RWPE1 (cell line): ENCODE results near the gene UGCG.
"Not testable (repeated sequence)": the region's sequence is repeated elsewhere in the genome, so short reads cannot be mapped to it uniquely, and the experiment has no call there.

Source experiments
- CTCF ChIA-PET: fragments of 350-600 bp; sonication (Branson Sonifier 250); formaldehyde crosslinking; extraction: SDS; loops from one replicate; lab custom pipeline; 2021; lab: Yijun Ruan, JAX
- POLR2A ChIA-PET: fragments of 400-600 bp; formaldehyde crosslinking; extraction: SDS; loops from one replicate; lab custom pipeline; 2020; ENCODE audit warnings: antibody characterized with exemption; ENCODE audit not compliant: low non-redundant PET; lab: Yijun Ruan, JAX
- DNase-seq: peaks from one replicate; pipeline ENCODE4 v3.0.0; 2012; ENCODE audit warnings: low spot score
- H3K27ac ChIP-seq: fragments of 450-650 bp; 2 replicates; pipeline ENCODE4 v1.5.1; 2017
- CTCF ChIP-seq: fragments of 450-650 bp; conservative IDR thresholded peaks from 2 replicates; pipeline ENCODE4 v1.5.1; 2017; ENCODE audit warnings: low read depth, mild to moderate bottlenecking

Gene UGCG

GRCh38 chr9:111886983-111887718 lies 9.5 kb upstream of the UGCG start:
- H3K27ac ChIP-seq = no peak overlapping the region
- ChIA-PET POLR2A (no interaction called here), CTCF (interaction anchor here (0.7 kb wide), 2 partner anchors 188 to 385 kb away, joined by 3 to 4 read pairs; no protein-coding TSS in a partner anchor)
- no peak for DNase-seq
- no peak for TF ChIP-seq CTCF

GRCh38 chr9:111890334-111890733 lies 6.3 kb upstream of the UGCG start:
- no peak for TF ChIP-seq CTCF
- CTCF ChIA-PET = interaction anchor here (0.7 kb wide), 1 partner anchor 58 kb away, joined by 3 read pairs; no protein-coding TSS in a partner anchor
- DNase-seq = no peak
- POLR2A ChIA-PET = no interaction called here
- H3K27ac ChIP-seq = no peak overlapping the region

GRCh38 chr9:111890867-111891266 lies 5.7 kb upstream of the UGCG start:
- not testable (repeated sequence) for DNase-seq, H3K27ac ChIP-seq
- CTCF ChIA-PET = interaction anchor here (0.7 kb wide), 1 partner anchor 58 kb away, joined by 3 read pairs; no protein-coding TSS in a partner anchor
- POLR2A ChIA-PET = interaction anchor here (0.5 kb wide), 1 partner anchor 18 kb away, joined by 3 read pairs; no protein-coding TSS in a partner anchor

- no peak for TF ChIP-seq CTCF
- no peak overlapping the region for H3K27ac ChIP-seq
- DNase-seq = peak; percentile 75
- ChIA-PET CTCF (interaction anchor here (0.6 to 1.3 kb wide), 2 partner anchors 16 to 183 kb away, joined by 3 to 12 read pairs; no protein-coding TSS in a partner anchor), POLR2A (interaction anchor here (0.6 kb wide), 1 partner anchor 444 kb away, joined by 3 read pairs; no protein-coding TSS in a partner anchor)
These were observed 4.6 kb upstream of the UGCG start for GRCh38 chr9:111891910-111892499.

GRCh38 chr9:111896942-111897600 lies 457 bp downstream of the UGCG start:
- CTCF ChIA-PET = interaction anchor here (0.6 to 1.6 kb wide), 12 partner anchors 25 to 275 kb away, joined by 3 to 8 read pairs (median 3); no protein-coding TSS in a partner anchor
- POLR2A ChIA-PET = interaction anchor here (0.6 kb wide), 1 partner anchor 45 kb away, joined by 6 read pairs; no protein-coding TSS in a partner anchor
- TF ChIP-seq CTCF = no peak; the same call in 1 of the 2 replicates
- DNase-seq = peak; percentile 56
- H3K27ac ChIP-seq = peak overlapping the region; percentile 93

- POLR2A ChIA-PET = no interaction called here
- H3K27ac ChIP-seq = peak overlapping the region; percentile 93
- no peak for TF ChIP-seq CTCF
- CTCF ChIA-PET = interaction anchor here (0.6 to 1.6 kb wide), 11 partner anchors 24 to 276 kb away, joined by 3 to 7 read pairs (median 3); no protein-coding TSS in a partner anchor
- no peak for DNase-seq
These were observed 1.1 kb downstream of the UGCG start for GRCh38 chr9:111897601-111898137.
